GM21423 (cell line): Measurements from ENCODE around the gene CLDN20.
"Not testable (repeated sequence)": the region's sequence is repeated elsewhere in the genome, so short reads cannot be mapped to it uniquely, and the experiment has no call there.

Source experiments
- ATAC-seq: cut with Tn5 transposase; IDR thresholded peaks from one replicate; pipeline ENCODE4 v1.9.1; 2021; ENCODE audit warnings: mild to moderate bottlenecking, moderate library complexity; ENCODE audit not compliant: unreplicated experiment

The CLDN20 gene

DNA sequence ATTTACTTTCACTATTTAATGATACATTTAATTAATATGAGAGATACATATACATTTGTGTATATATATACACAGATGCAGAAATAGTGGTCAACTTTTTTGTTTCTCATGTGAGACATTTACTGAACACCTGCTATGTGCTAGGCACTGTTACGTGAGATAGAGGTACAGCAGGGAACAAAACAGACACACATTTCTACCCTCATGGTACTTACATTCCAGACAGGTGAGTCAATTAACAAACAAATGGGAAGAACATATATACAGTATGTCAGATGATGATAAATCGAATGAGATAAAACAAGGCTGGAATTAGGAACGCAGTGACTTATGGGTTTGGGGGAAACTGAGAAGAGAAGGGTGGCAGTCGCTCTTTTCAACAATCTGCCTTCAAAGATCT lies 45.3 kb downstream of the CLDN20 start:
- ATAC-seq = no peak

DNA sequence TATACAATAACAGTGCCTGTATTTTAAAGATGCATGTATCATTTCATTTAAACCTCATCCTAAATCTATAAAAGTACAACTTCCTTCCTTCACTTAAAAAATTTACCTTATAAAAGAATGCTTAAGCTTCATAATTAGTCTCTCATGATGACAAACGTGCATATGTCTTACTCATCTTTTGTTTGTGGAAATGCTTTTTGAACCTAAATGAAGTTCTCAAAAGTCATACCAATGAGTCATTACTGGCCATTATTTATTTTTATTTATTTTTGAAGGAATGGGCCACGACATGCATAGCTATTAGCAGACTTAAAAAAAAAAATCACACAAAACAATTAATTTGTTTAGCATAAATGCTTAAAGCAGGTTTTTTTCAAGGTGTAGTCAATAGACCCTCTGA lies 46.8 kb downstream of the CLDN20 start:
- ATAC-seq = no peak

DNA sequence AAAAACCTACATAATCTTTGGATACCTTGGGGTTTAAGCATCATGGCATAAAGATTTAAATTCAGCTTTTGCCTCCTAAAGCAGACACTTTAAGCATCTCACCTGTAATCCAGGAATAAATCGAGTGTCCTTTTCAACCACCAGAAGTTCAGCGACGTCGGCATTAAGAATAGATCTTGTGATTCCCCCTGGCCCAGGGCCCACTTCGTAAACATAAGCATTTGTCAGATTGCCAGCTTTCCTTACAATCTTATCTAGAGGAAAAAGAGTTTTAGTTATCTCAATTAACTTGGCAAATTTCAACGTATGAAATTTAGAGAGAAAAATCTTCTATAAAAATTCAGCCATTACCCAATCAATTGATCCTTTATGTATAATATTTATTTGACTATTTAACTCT lies 47.3 kb downstream of the CLDN20 start:
- no peak for ATAC-seq

DNA sequence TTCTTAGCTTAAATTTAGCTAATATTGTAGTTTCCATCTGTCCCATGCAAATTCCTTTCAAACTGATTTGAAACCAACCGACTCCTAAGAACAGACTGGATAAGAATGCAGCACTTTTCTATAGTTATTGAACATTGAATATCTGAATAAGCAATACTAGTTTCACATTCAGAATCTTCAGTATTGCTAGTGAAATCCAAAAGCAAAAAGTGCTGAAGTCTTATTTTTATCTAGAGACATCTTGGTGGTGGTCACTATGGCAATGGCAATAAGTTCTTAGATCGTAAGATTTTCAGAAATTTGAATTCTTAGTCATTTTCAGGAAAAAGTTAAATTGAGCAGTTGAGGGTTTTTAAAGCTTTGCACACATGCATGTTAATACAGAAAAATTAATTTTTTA lies 47.8 kb downstream of the CLDN20 start:
- no peak for ATAC-seq

DNA sequence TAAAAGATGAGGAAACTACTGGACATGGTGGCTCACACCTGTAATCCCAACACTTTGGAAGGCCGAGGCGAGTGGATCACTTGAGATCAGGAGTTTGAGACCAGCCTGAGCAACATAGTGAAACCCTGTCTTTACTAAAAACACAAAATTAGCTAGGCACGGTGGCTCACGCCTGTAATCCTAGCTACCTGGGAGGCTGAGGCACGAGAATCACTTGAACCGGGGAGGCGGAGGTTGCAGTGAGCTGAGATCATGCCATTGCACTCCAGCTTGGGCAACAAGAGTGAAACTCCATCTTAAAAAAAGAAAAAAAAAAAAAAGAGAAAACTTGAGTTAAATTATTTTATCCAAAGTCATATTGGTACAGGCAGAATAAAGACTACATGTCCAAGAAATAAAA lies 49.1 kb downstream of the CLDN20 start:
- ATAC-seq = not testable (repeated sequence)

DNA sequence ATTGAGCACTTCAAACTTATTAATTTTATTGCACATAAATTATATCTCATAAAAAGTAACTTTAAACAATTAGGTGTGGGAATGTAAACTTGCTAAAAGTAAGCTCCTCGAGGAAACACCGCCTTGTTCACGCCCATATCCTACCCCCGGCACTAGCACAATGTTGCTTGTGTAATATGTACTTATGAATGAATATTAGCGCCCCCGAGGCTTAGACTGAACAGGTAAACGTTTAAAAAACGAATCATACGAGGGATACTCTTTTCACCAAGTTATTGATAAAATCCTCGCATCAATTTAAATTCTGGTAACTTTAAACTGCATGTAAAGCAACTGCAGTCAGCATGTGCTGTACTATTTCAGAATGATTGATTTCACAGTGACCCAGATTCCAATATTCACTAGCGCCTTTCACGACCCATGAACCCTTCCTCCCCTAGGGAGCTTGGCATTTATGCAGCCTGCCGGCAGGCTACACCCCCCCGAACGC lies 49.8 kb downstream of the CLDN20 start:
- peak; percentile 9 for ATAC-seq

DNA sequence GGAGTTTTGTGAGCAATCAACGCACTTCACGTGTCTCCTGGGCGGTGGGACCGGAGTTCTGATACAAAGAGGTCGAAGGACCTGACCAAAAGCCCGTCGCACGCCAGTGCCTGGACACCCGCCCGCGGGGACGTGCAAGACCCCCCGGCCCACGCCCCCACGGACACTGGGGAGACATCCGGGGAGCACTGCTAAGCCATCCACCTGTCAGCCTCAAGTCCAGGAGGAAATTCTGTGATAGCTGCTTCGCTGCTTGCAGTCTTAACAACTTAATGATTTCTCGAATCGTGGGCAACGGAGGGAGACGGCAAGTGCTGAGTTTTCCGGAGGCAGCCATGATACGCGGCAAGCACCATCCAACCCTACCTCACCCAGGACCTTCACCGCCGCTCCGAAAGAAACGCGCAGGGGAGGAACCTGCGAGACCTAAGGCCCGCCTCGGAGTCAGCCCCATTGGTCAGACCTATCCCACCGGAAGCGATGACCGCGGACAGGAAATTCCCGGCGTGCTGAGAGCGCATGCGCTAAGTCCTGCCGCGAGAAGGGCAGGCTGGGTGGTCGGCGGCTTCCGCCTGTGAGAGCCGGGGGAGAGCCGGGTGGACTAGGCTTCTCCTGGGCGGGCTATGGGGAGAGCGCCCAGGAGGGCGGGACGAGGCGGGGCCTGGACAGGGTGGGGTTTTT lies 50.4 kb downstream of the CLDN20 start, which contains the start of gene TFB1M:
Gene TFB1M, minus strand, starts transcription at position 393 of the 681 bp plus-strand sequence. Its CDS starts 56 bp downstream, at position 337.
- ATAC-seq = peak; percentile 95

DNA sequence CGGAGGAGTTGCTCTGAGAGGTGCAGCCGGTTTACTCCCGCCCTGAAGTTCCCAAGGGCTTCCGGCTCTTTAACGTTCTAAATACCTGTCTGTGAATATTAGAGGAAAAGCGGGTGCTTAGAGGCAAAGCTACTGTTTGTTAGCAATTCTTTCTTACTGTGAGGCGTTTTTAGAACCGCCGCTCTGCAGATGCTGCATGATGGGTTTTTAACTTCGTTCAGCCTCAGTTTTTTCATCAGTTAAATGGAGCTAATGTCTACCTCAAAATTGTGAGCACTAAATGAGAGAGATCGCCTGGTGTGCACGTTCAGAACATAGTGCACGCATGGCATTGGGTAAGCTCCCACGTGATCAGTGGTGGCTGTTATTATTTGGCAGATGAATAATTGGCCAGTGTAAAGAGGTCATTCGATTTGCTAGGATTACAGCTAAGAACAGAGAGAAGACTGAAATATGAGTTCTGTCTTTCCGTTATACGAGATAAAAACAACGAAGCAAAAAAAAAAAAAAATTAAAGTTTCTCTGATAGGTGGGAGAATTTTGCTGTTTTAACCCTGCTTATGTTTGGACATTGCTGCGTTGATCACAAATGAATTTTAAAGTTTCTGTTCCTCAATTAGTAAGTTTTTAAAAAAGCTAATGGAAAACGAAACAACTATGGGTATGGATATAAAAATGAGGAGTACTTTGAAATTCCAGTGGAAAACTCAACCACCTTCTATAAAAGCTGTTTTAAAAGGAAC lies 51.1 kb downstream of the CLDN20 start:
- ATAC-seq = peak; percentile 57

DNA sequence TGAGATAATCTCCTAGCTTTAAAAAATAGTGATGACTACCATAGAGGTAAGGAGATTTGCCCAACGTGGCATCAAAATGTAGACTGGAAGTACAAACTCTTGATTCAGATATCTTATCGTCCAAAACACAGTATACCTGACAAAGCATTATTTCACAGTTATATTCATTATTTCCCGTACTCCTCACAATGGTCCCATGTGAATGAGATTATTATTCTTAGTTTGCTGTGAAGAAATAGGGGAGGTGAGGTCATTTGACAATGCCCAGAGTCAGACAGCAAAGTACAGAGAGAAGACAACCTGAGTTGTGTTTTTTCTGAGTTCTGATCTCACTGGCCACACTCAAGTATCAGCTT lies 51.7 kb downstream of the CLDN20 start:
- no peak for ATAC-seq

DNA sequence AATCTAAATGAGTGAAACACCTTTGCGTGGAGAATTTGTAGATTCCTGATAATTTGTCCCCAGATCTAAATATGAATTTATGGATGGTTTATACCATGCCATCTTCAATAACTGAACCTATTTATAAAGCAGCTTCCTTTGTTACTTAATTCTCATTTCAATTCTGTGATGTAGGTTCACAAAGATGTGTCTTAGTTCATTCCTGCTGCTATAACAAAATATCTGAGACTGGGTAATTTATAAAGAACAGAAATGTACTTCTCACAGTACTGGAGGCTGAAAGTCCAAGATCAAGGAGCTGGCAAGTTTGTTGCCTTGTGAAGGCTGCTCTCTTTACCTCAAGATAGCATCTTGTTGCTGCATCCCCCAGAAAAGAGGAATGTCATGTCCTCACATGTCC lies 52.6 kb downstream of the CLDN20 start:
- ATAC-seq = no peak

DNA sequence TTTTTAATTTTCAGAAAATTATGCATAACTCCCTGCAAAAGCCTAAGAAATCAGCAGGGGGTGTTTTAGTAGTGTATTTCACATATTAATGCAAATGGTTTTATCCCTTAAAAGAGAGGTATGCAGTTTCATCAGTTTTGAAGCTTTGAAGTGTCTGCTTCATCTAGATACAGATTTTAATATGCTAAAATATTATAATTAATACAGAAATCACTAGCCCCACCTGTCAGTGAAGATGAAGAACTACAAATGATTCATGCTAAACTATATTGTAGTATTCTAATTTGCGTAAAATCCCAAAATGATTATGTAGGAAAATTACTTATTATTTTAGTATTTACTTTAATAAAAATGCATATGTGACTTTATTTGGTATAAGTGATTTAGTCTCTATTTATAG lies 53.4 kb downstream of the CLDN20 start:
- ATAC-seq = no peak

DNA sequence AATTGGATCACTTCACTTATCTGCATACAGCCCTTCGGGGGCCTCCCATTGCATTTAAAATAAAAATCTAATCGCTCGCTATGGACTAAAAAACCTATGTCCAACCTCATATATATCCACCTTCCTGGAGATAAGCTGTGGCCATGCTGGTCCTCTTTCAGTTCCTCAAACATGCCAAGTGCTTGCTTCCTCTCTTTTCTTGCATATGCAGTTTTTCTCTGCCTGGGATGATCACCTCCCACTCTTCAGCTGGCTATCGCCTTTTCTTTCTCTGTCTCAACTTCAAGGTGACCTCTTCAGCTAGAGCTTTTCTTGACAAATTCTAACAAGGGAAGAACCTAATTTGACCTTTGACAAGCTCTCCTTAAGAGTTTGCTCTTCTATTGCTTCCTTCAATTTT lies 56.1 kb downstream of the CLDN20 start:
- ATAC-seq = no peak

DNA sequence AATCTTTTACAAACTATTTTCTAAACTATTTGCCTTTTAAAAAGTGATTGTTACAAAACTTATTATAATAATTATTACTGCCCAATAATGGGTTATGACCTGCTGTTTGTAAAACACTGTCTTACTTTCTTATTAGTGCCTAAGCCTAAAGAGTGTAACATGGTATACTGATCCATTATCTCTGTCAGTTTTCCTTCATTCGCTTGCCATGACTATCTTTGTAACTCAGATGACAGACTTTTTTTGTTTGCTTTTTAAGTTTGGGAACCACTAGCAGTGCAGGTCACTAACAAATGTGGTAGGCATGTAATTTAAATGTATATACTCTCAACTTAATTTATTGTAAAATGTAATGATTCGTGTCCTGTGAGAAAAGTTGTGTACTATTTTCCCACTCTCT lies 60.4 kb downstream of the CLDN20 start:
- ATAC-seq = no peak

DNA sequence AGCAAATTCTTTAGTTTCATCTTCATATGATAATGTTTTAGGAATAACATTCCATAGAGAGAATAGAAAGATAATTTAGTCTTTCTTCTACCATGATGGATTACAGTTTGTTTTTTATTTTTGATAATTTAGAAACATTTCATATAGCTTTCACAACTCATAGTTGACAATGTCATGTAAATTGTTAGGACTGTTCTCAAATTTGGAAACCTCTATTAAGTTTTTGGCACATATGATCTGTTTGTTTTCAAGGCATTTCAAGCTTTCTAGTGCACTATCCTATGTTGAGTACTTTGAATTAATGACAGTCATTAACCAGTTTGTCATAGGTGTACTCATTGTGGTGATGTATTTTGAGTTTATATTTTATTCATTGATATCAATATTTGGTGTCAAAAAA lies 61.2 kb downstream of the CLDN20 start:
- no peak for ATAC-seq

DNA sequence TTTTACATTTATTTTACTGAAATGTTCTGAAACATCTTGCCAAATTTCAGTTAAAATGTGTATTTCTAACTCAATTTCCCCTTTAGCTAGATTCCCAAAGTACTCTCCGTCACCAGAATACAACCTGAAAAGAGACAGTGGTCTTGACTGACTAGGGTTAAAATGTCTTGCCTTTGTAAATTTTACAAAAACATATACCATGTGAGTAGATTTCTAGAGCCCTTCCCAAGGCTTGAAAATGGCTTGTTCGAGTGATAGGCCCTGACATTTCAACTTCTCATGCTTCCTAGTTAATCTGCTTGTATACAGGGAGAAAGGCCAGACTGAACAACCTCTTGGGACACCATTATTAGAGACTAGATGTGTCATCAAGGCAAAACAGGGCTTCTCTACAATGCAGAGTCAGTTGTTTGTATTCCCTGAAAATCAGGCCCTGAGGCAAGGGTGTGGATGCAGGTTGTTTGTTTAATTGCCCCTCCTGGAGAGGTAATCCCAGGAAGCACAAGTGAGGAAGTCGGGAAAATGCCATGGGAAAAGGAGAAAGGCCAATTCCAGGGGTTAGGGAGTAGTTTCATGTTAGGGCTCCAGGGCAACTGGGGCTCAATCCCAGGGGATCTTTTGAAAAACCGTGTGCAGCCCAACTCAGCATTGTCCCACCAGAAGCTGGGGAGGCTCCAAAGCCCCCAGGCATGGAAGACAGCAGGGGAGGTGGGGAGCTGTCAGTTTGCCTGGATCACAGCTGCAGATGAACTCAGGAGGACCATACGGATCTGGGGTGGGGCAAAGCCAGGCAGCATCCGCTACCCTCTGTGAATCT lies 62.1 kb downstream of the CLDN20 start:
- no peak for ATAC-seq
